GM21515 (cell line): ENCODE results near the gene WFDC12.

Experiments used
- ATAC-seq: cut with Tn5 transposase; IDR thresholded peaks from one replicate; pipeline ENCODE4 v1.9.1; 2021; ENCODE audit not compliant: unreplicated experiment

Gene WFDC12

DNA sequence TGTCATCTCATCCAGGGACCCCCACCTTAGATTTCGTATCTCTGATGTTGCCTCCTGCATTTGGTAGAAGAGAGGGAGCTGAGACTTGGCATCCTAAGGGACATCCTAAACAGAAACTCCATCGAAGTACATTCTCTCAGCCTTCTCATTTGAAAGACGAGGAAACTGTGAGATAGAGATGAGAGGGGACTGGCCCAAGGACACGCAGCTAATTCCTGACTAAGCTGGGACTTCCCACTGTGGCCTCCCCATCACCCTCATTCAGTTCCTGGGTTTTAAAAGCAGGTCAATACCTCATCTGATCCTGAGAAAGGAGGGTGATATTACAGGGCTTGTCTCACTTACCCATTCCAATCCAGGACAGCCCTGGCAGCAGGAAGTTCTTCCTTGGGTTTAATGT lies 8.4 kb downstream of the WFDC12 start:
- ATAC-seq, result no peak

DNA sequence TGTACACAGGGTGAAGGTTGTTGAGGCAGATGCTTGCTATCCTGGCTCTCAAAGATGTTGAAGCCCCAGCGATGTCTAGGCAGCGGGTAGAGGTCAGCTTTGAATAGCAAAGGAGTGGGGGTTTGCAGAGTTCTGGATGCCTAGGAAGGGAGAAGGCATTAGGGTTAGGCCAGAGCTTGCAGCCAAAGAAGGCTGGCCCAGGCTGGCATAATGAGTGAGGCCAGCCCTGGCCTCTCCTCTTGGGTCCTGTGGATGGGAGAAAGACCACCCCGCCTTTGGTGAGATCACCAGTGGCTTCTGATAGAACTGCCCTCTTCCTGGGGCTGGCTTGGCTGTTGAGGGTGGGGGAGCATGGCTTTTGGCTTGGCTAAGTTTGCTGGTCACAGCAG lies 8.9 kb downstream of the WFDC12 start:
- ATAC-seq, result no peak

DNA sequence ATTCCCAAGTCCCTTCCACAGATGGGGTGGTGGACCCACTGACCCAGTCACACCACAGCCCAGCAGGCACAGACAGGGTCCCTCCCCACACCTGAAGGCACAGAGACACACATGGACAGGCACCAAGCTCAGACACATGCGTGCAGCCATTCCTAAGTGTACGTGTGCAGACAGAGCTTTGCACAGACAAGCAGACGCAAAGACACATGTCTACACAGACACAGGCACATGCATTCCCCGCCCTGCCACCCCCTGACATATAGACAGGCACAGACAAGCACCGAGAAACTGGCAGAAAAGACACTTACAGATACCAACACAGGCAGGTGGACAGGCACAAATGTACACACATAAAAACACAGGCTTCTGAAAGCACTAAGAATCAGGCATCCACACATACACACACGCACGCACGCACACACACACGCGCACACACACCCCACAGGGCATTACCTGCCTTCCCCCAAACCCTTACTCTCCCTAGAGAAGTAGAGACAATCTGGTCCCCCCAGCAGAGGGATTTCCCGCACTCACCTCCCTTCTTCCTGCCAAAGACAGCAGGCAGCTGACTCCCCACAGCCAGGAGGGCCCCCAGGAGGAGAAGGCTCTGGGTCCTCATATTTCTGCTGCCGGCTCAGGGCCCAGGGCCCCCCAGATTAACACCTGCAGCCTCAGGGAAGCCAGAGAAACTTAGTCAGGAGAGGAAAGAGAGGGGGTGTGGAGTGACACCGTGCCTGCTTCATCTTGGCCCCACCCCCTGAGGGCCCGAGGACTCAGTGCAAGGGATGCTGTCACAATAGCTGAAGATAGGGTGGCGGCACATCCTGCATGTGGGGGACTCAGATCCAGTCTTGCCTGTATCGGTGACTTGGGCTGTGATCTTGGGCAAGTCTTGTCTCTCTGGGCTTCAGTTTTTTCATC lies 9.5 kb downstream of the WFDC12 start, which contains the start of gene WFDC5:
WFDC5 (minus strand) TSS at position 710 of the 921 bp plus-strand sequence; CDS start at position 619, 91 bp downstream.
- ATAC-seq, result no peak

DNA sequence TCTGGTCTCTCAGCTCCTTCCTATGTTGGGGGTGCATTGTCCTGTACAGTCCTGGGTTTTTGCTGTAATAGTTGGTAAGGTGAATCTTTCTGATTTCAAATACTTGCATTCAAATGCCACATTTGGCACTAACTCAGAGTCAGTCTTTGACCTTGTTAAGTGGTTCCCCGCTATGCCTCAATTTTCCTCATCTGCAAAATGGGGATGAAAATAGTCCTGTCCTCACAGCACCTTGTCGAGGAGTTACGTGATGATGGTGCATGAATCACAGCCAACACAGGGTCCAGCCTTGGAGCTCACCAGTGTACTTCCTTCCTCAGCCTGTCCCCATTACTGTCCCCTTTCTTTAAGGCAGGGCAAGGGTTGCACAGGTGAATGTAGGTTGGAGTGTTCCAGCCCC lies 10.4 kb downstream of the WFDC12 start:
- ATAC-seq, result no peak

DNA sequence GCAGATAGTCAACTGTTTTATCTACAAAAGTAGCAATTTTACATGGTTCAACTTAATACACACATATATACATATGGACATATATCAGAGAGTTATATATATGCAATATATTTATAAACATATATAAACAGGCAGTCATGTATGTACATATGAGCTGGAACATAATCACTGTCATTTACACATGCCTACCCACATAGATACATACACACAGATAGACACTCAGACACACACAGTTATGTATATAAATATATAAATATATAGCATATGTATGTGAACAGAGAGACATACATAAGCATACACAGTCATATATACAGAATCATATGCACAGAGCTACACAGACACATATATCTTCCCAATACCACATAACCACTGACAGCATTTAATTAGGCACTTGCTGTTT lies 11.5 kb downstream of the WFDC12 start:
- ATAC-seq, result no peak

DNA sequence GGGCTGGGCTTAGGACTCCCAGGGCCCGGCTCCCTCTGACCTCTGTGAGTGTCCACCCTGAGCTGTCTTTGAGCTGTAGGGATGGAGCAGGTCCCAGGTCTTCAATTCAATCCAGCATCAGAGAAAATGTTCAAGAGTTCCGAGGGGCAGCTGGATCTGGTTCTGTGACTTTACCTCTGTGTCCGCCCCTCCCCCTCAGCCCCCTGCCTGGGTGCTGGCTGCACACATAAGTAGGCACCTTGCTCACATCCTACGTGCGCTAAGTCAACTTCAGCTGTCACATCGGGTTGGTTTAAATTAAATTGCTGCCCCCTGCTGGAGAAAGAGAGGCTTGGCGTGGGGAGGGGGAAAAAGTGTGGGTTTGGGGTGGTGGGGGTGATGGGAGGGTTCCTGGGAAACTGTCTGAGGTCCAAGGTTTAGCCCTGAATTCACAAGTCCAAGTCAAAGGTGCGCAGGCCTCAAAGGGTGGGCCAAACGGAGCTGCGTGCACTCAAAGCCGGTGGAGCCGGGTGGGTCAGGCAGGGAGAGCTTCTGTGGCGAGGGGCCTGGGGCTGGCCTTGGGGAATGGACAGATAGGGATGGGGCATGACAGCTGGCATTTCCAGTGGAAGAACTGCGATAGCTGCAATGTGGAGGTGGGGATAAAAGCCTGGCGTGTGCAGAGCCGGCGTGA lies 12.3 kb downstream of the WFDC12 start:
- ATAC-seq, result no peak

DNA sequence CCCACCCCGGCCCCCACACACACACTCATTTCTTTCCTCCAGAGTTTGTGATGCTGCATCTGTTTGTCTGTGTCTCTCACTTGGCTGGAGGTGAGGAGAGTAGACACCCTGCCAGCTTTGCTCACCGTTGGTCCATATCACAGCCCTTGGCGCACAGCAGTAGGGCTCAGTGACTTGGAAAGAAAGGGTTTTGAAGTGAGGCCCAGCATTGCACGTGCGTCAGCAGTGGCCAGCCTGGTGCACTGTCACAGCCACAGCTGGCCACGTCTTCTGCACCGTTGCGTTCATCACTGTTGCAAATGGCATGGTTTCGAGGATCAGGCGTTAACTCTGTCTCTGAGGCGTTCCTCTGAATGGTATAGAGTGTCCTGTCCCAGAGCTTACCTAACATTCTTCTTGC lies 13.0 kb downstream of the WFDC12 start:
- no peak for ATAC-seq

DNA sequence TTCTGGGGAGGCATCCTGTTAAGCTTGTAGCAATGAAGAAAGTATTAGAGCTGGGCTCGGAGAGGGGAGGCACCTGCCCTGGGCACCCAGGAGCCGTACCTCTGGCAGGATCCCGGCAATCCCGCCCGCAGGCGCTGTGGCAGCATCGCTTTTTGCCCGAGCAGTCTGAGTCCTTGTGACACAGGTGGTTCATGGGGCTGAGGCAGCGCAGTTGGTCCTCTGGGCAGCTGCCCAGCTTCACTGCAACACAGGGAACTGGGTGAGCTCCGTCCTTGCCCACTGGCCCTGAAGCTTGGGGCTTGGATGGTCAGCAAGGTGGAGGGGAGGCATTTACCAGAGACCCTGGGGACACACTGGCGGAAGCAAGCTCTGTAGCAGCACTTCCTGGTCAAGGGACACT lies 14.0 kb downstream of the WFDC12 start:
- ATAC-seq, result no peak

DNA sequence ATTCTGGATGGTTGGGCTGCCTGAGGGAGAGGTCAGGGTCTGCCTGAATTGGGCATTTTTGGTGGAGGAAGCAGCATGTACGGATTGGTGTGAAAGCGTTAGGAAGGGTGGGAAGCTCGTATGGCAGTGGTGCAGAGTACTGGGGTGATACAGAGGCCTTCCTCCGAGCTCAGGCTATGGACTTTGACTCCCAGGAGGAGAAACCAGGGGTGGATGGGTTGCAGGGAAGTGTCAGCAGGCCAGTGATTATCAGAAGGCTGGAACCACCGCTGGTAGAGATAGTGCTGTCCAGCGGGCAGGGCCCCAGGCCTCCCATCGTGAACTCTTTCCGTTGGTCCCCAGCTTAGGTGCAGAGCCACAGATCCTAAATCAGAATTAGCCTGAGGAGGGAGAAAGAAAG lies 14.6 kb downstream of the WFDC12 start:
- ATAC-seq, result no peak

DNA sequence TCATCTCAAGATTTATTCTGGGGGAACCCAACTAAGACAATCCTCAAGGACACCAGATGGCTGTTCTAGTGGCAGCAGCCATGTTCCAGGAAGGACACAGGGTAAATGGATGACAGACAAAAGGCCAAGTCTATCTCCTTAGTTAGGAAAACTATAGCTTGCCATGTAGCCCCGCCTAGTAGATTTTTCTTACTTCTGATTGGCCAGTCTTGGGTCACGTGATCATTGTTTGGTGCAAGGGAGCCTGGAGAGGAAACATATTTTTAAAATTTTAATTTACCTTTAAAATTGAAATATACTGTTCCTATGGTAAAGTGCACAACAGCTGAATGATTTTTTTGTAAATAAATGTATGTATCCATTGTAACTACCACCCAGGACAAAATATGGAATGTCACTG lies 18.9 kb downstream of the WFDC12 start:
- ATAC-seq, result no peak

DNA sequence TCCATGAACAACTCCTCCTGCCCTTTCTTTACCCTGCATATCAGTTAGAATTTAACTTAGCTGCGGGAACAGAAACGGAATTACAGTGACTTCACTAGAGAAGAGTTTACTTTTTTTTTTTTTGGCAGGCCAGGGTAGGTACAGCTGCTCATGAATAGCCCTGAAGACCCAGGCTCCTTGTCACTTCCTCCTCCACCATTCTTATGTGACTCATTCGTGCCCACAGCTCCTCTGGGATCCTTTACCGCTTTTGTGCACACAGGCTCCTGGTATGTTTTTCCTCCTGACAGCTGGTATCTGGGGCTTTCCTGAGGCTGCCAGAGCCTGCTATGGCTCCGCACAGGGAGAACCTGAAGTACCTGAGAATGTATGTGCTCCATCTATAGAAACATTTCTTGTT lies 19.5 kb downstream of the WFDC12 start:
- ATAC-seq, result no peak

DNA sequence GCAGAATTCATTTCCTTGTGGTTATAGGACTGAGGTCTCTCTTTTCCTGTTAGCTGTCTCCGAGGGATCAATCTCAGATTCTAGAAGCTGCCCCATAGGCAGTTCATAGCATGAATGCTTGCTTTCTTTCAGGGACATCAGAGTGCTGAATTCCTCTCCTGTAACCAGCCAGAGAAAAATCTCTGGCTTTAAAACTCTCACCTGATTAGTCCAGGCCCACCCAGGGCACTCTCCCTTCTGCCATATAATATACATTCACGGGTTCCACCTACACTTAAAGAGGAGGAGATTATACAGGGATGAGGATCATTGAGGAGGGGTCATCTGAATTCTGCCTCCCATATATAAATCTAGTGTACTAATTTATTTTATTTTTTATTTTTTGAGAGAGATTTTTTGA lies 21.2 kb downstream of the WFDC12 start:
- ATAC-seq, result no peak

DNA sequence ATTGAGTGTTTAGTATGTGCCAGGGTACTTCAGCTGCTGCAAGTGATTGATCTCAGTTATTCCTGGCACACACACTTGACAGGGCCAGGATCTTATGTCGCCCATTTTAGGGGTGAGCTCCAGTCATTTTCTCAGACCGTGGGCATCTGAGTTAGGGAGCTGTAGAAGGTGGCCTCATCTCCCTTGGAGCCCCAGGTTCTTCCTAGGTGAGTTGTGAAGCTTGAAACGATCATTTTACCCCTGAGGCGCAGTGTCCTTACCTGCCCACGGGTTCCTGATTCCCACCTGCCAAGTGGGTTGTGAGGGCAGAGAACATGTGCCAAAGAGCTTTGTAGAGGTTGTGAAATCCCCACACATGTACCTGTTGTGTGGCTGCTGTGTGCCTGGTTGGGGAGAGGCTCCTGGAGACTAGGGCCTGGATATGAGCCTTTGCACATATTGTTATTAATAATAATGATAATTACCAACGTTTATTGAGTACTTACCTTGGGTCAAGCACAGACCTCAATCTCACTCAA lies 22.9 kb downstream of the WFDC12 start:
- ATAC-seq, result no peak

DNA sequence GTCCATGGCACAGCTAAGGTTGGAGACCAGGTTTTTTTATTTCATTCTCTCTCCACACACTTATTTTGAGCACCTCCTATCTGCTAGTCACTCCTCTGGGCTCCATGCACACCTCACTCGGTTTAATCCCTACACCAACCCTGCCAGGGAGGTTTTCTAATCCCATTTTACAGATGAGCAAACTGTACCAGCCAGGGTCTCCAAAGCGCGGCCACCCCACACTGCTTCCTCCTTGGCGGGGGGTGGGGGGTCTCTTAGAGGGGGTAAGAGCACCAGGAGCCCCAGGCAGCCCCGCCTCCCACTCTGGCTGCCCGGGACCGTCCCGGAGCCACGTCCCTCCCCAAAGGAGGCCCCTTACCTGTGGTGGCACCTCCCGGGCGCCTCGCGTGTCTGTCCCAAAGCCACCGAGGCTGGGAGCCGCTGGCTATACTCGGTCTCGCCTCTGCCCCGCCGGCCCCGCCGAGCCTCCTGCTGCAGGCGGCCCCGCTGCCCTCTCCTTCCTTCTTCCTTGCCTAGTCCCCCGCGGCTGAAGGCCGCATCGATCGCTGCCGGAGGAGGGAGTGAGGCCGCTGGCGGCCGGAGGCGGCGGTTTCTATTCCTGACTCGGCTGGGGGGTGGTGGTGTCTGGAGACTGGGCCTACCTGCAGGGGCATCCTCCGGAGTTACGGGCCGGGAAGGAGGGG lies 23.6 kb downstream of the WFDC12 start, which contains the start of gene KCNS1:
KCNS1 (minus strand) TSS at position 565 of the 683 bp plus-strand sequence. CDS start 1,891 bp downstream, outside the sequence.
- ATAC-seq, result no peak

DNA sequence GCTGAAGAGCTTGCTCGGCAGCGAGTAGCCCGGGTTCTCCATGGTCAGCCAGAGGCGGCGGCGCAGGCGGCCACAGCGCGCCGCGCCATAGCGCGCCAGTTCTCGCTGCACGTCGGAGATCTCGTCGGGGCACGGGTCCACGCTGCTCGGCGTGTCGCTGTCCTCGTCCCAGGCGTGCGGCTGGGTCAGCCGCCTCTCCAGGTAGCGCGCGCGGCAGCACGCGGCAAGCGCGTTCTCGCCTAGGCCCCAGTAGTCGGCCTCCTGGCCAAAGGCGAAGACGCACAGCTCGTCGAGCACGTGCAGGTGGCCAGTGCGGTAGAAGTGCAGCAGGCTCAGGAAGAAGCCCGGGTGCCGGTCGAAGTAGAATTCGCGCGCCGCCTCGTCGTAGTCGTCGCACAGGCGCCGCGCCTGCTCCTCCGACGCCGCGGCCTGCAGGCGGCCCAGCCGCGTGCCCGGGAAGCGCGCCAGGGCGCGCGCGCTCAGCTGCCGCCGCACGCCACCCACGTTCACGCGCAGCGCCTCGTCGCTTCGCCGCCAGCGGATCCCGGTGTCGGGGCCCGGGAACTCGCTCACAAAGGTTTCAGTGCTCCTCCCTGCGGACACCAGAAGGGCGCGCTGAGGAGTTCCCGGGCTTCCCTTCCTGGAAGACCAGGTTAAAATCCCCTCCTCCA lies 26.0 kb downstream of the WFDC12 start:
- no peak for ATAC-seq

DNA sequence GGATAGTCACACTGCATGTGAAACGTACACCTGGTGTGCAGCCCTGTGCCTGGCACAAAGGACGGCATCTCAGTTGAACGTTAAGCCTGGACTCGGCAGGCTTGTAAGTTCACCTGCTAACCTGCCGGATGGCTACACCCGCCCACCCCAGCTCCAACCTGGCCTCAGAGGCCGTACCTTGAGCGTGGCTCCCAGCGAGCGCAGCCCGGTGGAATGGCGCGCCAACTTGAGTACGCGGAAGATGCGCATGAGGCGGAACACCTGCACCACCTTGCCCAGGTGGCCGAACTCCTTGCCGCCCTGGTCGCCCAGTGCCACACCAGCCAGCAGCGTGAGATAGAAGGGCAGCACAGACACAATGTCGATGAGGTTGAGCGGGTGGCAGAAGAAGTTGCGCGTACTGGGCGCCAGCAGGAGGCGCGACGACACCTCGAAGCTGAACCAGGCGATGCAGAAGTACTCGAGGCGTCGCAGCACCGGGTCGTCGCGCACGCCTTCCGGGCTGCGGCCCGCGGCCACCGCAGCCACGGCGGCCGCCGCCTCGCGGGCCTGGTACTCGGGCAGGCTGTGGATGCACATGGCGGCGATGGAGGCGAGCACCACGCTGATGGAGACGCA lies 26.7 kb downstream of the WFDC12 start:
- no peak for ATAC-seq

DNA sequence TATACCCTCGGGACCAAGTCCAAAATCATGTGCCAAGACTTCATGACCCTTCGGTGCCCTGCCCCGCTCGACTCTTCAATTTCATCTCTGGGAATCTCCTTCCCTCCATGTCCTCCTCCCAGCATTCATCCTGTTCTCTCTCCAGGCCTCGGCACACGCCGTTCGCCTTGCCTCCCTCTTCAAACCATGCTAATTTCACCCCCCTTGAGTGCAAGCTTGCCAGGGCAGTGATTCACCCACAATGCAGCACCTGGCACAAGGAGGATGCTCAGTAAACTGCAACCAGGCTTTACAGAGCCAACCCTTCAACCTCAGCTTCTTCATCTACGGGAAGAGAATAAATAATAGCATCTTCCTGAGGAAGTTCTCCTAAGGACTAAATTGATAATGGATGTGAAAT lies 27.5 kb downstream of the WFDC12 start:
- ATAC-seq, result no peak

DNA sequence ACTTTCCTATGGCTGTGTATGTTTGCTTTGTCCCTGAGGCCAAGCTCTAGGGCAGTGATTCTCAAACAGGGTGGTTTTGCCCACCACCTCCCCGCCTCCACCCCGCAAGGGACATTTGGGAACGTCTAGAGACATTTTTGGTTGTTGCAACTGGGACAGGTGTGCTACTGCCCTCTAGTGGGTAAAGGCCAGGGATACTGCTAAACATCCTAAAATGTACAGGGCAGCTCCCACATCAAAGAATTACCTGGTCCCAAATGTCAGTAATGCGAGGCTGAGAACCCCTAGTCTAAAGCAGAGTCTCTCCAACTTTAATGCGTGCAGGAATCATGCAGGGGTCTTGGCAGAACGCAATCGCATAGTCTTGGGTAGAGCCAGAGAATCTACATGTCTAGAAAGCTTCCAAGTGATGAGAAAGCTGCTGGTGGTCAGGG lies 28.4 kb downstream of the WFDC12 start:
- no peak for ATAC-seq

DNA sequence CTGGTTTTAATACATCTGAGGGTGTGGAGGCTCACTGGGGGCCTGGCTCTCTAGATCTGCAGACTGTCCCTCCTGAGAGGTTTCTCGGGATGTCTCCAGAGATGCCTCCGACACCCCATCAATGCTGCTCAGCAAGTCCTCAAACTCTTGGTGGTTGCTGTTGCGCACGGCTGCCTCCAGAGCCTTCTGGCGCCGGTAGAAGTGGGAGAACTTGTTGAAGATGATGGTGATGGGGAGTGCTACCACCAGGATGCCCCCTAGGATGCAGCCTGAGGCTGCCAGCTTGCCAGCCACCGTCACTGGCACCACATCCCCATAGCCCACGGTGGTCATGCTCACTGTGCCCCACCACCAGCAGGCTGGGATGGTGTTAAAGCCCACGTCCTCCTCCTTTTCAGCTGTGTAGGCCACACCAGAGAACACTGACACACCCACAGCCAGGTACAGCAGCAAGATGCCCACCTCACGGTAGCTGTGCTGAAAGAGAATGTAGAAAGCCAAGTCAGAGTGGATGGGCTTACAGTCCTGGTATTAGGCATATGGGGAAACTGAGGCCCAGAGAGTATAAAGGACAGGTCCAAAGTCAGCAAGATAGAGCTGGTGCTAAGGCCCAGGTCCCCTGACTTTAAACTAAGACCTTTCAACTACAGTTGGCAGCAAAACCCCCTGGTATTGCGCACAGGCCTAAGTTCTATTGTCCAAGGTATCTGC lies 29.2 kb downstream of the WFDC12 start:
- no peak for ATAC-seq

DNA sequence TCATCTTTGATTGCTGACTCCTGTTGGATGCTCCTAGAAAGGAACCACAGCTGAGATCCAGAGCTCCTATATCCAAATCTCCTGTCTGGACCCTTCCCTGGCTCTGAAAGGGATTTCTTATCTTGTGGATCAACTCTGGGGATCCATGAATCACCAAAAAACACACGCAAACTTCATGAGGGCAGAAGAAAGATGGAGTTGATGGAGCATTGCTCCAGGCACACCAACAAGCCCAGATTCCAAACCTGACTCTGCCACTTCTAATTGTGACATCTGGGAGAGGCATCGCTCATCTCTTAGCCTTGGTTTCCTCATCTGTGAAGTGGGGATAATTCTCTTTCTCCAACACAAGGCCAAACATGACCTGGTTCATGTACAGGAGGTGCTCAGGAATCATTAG lies 30.1 kb downstream of the WFDC12 start:
- no peak for ATAC-seq
